Measurements from ENCODE around the gene PARN.

PARN gene

GRCh38 chr16:14668556-14669223 lies 38.6 kb upstream of the PARN start:
- DNase-seq (ENCODE audit: low spot score): no peak
- TF ChIP-seq CTCF (IDR thresholded peaks at IDR 0.05): no peak
- Histone ChIP-seq H3K4me3 (no peak overlapping the region), H3K27ac (no peak overlapping the region)

- H3K27ac ChIP-seq: no peak overlapping the region
- no peak for TF ChIP-seq CTCF (IDR thresholded peaks at IDR 0.05)
These were observed 37.5 kb upstream of the PARN start for GRCh38 chr16:14667347-14668266.

DNA sequence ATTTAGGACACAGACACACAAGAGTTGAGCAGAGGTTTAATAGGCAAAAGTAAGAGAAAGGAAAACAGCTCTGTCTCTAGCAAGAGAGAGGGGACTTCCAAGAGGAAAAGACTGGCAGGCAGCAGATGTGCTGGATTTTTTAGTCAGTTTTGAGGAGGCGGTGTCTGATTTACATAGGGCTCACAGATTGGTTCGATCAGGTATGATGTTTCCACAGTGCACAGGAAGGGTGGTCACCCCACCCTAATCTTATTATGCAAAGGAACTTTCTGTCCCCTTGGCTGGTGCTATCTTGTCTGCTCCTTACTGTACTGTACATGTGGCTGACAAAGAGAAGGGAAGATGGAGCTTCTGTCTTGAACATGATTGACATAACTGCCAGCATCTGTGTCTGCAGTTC lies 28.0 kb upstream of the PARN start:
- Histone ChIP-seq H3K27ac (no peak overlapping the region), H3K4me3 (no peak overlapping the region)
- TF ChIP-seq CTCF (IDR thresholded peaks at IDR 0.05): no peak
- no peak for DNase-seq (ENCODE audit: low spot score)

More at GRCh38 chr16:14667347-14668266, 37.5 kb upstream of the PARN start:
- no peak overlapping the region for H3K4me3 ChIP-seq
- DNase-seq (ENCODE audit: low spot score): no peak

- Histone ChIP-seq H3K4me3 (no peak overlapping the region), H3K27ac (no peak overlapping the region)
- DNase-seq (ENCODE audit: low spot score): no peak
These were observed 22.7 kb upstream of the PARN start for GRCh38 chr16:14652726-14653125.

GRCh38 chr16:14650629-14651028 lies 20.6 kb upstream of the PARN start:
- TF ChIP-seq CTCF (IDR thresholded peaks at IDR 0.05): no peak
- Histone ChIP-seq H3K27ac (no peak overlapping the region), H3K4me3 (no peak overlapping the region)
- DNase-seq (ENCODE audit: low spot score): no peak

More at GRCh38 chr16:14652726-14653125, 22.7 kb upstream of the PARN start:
- TF ChIP-seq CTCF (IDR thresholded peaks at IDR 0.05): no peak

DNA sequence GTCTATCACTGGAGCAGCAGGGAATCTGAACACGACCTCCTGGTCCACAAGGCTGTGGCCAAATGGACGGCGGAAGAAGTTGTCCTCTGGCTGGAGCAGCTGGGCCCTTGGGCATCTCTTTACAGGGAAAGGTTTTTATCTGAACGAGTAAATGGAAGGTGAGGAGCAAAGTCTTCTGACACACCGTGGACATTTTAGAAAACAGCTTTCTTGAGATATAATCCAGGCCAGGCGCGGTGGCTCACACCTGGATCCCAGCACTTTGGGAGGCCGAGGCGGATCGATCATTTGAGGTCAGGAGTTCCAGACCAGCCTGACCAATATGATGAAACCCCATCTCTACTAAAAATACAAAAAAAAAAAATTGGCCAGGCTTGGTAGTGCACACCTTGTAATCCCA lies 19.8 kb upstream of the PARN start:
- no peak for DNase-seq (ENCODE audit: low spot score)
- no peak overlapping the region for H3K4me3 ChIP-seq
- TF ChIP-seq CTCF (IDR thresholded peaks at IDR 0.05): no peak
- H3K27ac ChIP-seq: no peak overlapping the region
